Sigmoid colon (tissue), 4 donors: Measurements from ENCODE around the gene CD27.

ENCODE experiments used
- CTCF ChIP-seq, 4 experiments: fragments of 450-650 bp in 3 of 4; fragments of 200-600 bp in 1 of 4; IDR thresholded peaks; one replicate each; pipeline ENCODE4 v1.5.1; 2016 to 2019; ENCODE audit warnings: antibody characterized with exemption in 4 of 4, mild to moderate bottlenecking in 3 of 4, moderate library complexity in 2 of 4
- EP300 ChIP-seq, 4 donors: sonication (generic); formaldehyde crosslinking; IDR thresholded peaks; one replicate each; pipeline ENCODE4 v1.6.1; 2017; ENCODE audit warnings: antibody characterized with exemption in 4 of 4
- POLR2A ChIP-seq, 2 donors: fragments of 450-650 bp; IDR thresholded peaks; one replicate each; pipeline ENCODE4 v1.6.1; 2016; ENCODE audit warnings: antibody characterized with exemption in 2 of 2, mild to moderate bottlenecking in 2 of 2, moderate library complexity in 2 of 2

- TF ChIP-seq CTCF (IDR thresholded peaks at IDR 0.05) (no peak), POLR2A (IDR thresholded peaks at IDR 0.05) (no peak), EP300 (IDR thresholded peaks at IDR 0.05) (no peak)
These were observed 16.1 kb downstream of the CD27 start for GRCh38 chr12:6460751-6461371.
